ENCODE measurements around the gene OR1L6.

DNA sequence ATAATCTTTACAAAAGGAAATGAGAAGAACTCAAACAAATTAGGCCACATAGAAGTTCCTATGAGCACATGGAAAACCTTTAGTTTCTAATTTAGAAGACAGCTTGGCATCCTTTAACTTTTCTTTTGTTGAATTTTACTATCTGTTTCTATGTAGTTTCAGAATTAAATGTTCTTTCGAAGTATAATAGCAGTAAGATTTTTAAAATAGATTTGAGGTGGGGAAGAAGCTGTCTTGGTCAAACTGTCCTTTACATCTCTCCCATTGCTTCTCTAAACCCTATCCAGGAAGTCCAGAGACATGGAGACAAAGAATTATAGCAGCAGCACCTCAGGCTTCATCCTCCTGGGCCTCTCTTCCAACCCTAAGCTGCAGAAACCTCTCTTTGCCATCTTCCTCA, 18.4 kb upstream of the OR1L6 start, which contains the start of gene OR1L4:
- TF ChIP-seq EZH2 (IDR thresholded peaks at IDR 0.05; ENCODE audit: low read length, unreplicated experiment) = no peak
- TF ChIP-seq, protein P1, sequence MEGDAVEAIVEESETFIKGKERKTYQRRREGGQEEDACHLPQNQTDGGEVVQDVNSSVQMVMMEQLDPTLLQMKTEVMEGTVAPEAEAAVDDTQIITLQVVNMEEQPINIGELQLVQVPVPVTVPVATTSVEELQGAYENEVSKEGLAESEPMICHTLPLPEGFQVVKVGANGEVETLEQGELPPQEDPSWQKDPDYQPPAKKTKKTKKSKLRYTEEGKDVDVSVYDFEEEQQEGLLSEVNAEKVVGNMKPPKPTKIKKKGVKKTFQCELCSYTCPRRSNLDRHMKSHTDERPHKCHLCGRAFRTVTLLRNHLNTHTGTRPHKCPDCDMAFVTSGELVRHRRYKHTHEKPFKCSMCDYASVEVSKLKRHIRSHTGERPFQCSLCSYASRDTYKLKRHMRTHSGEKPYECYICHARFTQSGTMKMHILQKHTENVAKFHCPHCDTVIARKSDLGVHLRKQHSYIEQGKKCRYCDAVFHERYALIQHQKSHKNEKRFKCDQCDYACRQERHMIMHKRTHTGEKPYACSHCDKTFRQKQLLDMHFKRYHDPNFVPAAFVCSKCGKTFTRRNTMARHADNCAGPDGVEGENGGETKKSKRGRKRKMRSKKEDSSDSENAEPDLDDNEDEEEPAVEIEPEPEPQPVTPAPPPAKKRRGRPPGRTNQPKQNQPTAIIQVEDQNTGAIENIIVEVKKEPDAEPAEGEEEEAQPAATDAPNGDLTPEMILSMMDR (conservative IDR thresholded peaks at IDR 0.05; ENCODE audit: low read depth, low read length) = no peak
